BJ (cell line): ENCODE measurements around the gene GOSR2. TPM values are rescaled to one million over a fixed set of nuclear protein-coding genes. Genes with fewer than 3 reads are reported as not detected.
"Not testable (repeated sequence)": the region's sequence is repeated elsewhere in the genome, so short reads cannot be mapped to it uniquely, and the experiment has no call there.

Source experiments
- CTCF ChIA-PET: fragments of 350-600 bp; formaldehyde crosslinking; extraction: SDS; loops from one replicate; lab custom pipeline; 2021; ENCODE audit warnings: antibody characterized with exemption, inconsistent platforms; lab: Yijun Ruan, JAX
- POLR2A ChIA-PET: fragments of 300-600 bp; sonication (Branson Sonifier 250); formaldehyde crosslinking; extraction: SDS; loops from one replicate; lab custom pipeline; 2021; ENCODE audit warnings: antibody characterized with exemption; lab: Charles Lee
- DNase-seq: peaks from one replicate; pipeline ENCODE4 v3.0.0-alpha.2; 2011; ENCODE audit warnings: low read depth
- H3K27me3 ChIP-seq: 2 replicates; pipeline ENCODE4 v1.6.0; 2011; ENCODE audit warnings: low read length; ENCODE audit not compliant: control insufficient read depth, insufficient read depth
- H3K36me3 ChIP-seq: 2 replicates; pipeline ENCODE4 v1.5.1; 2011; ENCODE audit warnings: low read length; ENCODE audit not compliant: control insufficient read depth, insufficient read depth
- H3K4me3 ChIP-seq: 2 replicates; pipeline ENCODE4 v1.5.1; 2011; ENCODE audit warnings: low read depth, mild to moderate bottlenecking, control low read depth, low read length
- CTCF ChIP-seq: IDR thresholded peaks from 2 replicates; pipeline ENCODE4 v1.5.1; 2011; ENCODE audit warnings: low read depth, mild to moderate bottlenecking, control low read depth, inconsistent platforms, low read length, moderate library complexity; ENCODE audit not compliant: insufficient read depth
- polyA plus RNA-seq: library from polyadenylated mRNA; depleted of rRNA; stranded (reverse); fragments of >200 nt; gene quantifications from 2 replicates; pipeline ENCODE4 v1.2.3, GENCODE V29; 2011

The GOSR2 gene
- polyA plus RNA-seq, 1 experiment = 72.8 TPM

GRCh38 chr17:46917516-46917915 is 5.4 kb upstream of the GOSR2 start:
- POLR2A ChIA-PET = no interaction called here
- no peak overlapping the region for H3K4me3 ChIP-seq
- CTCF ChIA-PET = no interaction called here
- peaks cover 5% of the 10 kb centered on the region; the same call in 1 of the 2 replicates for H3K27me3 ChIP-seq
- DNase-seq = no peak
- TF ChIP-seq CTCF = no peak
- no peaks in the 10 kb centered on the region for H3K36me3 ChIP-seq

- H3K36me3 ChIP-seq, H3K27me3 ChIP-seq, POLR2A ChIA-PET, DNase-seq, CTCF ChIA-PET: not testable (repeated sequence)
- H3K4me3 ChIP-seq = peak overlapping the region; percentile 90; the same call in 1 of the 2 replicates
These were observed 998 bp upstream of the GOSR2 start for GRCh38 chr17:46921962-46922361.

GRCh38 chr17:46922487-46922803 is 515 bp upstream of the GOSR2 start:
- no peak for DNase-seq
- TF ChIP-seq CTCF = no peak
- H3K4me3 ChIP-seq = peak overlapping the region; percentile 90
- ChIA-PET POLR2A (no interaction called here), CTCF (no interaction called here)
- no peaks in the 10 kb centered on the region for H3K27me3 ChIP-seq
- no peaks in the 10 kb centered on the region; the same call in 1 of the 2 replicates for H3K36me3 ChIP-seq

GRCh38 chr17:46925185-46925868 is 2.4 kb downstream of the GOSR2 start:
- ChIA-PET POLR2A (no interaction called here), CTCF (interaction anchor here (1.6 to 3.6 kb wide), 2 partner anchors 16 to 83 kb away, joined by 5 to 20 read pairs; no protein-coding TSS in a partner anchor)
- Histone ChIP-seq H3K36me3 (peaks cover 3% of the 10 kb centered on the region; the same call in 1 of the 2 replicates), H3K4me3 (no peak overlapping the region), H3K27me3 (no peaks in the 10 kb centered on the region)
- DNase-seq = no peak
- TF ChIP-seq CTCF = no peak

- CTCF ChIA-PET = interaction anchor here (2.5 kb wide), 1 partner anchor 14 kb away, joined by 15 read pairs; no protein-coding TSS in a partner anchor
- DNase-seq = no peak
These were observed 5.7 kb downstream of the GOSR2 start for GRCh38 chr17:46928467-46929261.

More at GRCh38 chr17:46928467-46929261, 5.7 kb downstream of the GOSR2 start:
- TF ChIP-seq CTCF = no peak
- peaks cover 12% of the 10 kb centered on the region for H3K36me3 ChIP-seq
- H3K27me3 ChIP-seq = no peaks in the 10 kb centered on the region
- POLR2A ChIA-PET = no interaction called here
- no peak overlapping the region for H3K4me3 ChIP-seq
